ENCODE data around the gene EIF4EBP2. TPM values are rescaled to one million over a fixed set of nuclear protein-coding genes. Genes with fewer than 3 reads are reported as not detected.
A peak's percentile ranks its signal among the peaks of the same experiment; 100 is the strongest.

Gene EIF4EBP2
- total and polyA plus RNA-seq, 2 experiments from 2014 or later, result 18.2 to 34.8 TPM

DNA sequence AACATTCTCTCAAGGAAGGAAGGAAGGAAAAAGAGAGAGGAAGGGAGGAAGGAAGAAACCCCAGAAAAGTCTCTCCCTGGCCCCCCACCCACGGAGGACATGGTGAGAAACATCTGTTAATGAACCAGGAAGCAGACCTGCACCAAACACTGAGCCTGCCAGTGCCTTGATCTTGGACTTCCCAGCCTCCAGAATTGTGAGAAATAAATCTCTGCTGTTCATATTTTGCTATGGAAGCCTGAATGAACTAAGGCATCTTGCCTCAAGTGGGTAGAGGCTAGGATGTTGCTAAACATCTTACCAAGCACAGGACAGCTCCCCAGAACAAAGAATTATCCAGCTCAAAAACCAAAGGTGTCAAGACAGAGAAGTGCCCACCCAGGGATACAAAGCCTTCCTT is 40.7 kb upstream of the EIF4EBP2 start:
- in situ Hi-C loops (cut with MboI), result loop anchor here (5.0 kb wide), 1 partner anchor 146 kb away; no protein-coding TSS in a partner anchor
- Histone ChIP-seq H3K27me3 (replicated peaks; ENCODE audit: insufficient read depth) (no peaks in the 10 kb centered on the region), H3K36me3 (ENCODE audit: low read depth) (no peaks in the 10 kb centered on the region), H4K20me1 (ENCODE audit: insufficient read depth) (no peaks in the 10 kb centered on the region), H3K4me3 (no peak overlapping the region), H3K9ac (peak overlapping the region; percentile 72), H3K4me1 (ENCODE audit: insufficient read depth) (peaks cover 9% of the 10 kb centered on the region), H3F3A (ENCODE audit: insufficient read depth) (0 out of 2 replicates have a peak, but pooled peaks cover 4% of the 10 kb centered on the region), H3K79me2 (ENCODE audit: insufficient read depth) (no peaks in the 10 kb centered on the region), H3K4me2 (ENCODE audit: unreplicated experiment) (no peak overlapping the region), H2AFZ (peak overlapping the region; percentile 79), H3K9me2 (ENCODE audit: insufficient read depth) (no peaks in the 10 kb centered on the region), H3K27ac (peak overlapping the region; percentile 84), H3K9me3 (ENCODE audit: low read depth) (no peaks in the 10 kb centered on the region)
- DNase-seq, result no peak
- WGBS, 2 experiments (ENCODE audit: low coverage in 1 of 2, low lambda C conversion rate in 2 of 2, missing lambda C conversion rate in 2 of 2), result 0 to 13% methylated on average over 1 of the region's 1 CpG
- TF ChIP-seq EZH2 (IDR thresholded peaks at IDR 0.05; ENCODE audit: insufficient read depth, poor library complexity, severe bottlenecking) (no peak), EZH2phosphoT487 (IDR thresholded peaks at IDR 0.05; ENCODE audit: insufficient read depth, low read depth) (no peak)

DNA sequence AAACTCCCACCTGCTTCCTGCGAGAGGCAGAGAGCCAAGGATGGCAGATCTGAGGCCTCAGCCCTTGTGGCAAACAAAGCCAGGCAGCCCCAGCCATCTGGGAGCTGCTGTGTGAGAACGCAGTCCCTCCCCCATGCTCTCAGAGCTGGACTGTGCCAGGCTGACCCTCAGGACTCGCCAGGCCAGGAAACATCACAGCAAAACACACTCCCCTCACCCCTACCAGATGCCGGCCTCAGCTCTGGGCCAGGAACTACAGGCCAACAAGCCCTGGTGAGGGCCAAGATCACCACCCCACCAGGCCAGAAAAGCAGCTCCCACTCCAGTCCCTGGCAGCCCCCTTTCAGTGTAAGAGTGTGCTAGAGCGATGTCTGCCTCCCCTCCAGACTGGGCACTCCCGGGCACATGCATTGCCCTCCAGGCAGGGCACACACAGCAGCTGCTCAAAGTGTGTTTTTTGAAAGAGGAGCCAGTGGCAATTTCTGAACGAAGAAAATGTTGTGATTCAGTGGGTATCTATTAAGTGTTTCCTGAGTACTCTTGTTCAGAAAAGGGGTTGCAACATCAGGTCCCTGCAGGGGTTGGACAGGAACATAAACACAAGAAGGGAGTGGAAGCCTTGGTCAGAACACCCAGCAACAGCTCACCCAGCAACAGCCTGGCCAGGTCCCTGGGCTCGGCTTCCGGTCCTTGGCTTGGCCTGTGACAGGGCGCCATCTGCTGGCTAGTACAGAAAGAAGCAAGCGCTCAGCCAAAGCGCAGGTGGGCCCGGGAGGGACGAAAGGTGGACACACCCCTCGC is 39.8 kb upstream of the EIF4EBP2 start:
- H3K27ac ChIP-seq, result peak overlapping the region; percentile 84
- WGBS, 2 experiments (ENCODE audit: low coverage in 1 of 2, low lambda C conversion rate in 2 of 2, missing lambda C conversion rate in 2 of 2), result 3 to 6% methylated on average over 13 to 15 of the region's 15 CpGs
- peak overlapping the region; percentile 72 for H3K9ac ChIP-seq
- peak; percentile 98 for DNase-seq
- H3K9me2 ChIP-seq (ENCODE audit: insufficient read depth), result no peaks in the 10 kb centered on the region
- TF ChIP-seq EZH2phosphoT487 (IDR thresholded peaks at IDR 0.05; ENCODE audit: insufficient read depth, low read depth) (no peak), EZH2 (IDR thresholded peaks at IDR 0.05; ENCODE audit: insufficient read depth, poor library complexity, severe bottlenecking) (no peak)
- H3K4me2 ChIP-seq (ENCODE audit: unreplicated experiment), result peak overlapping the region; percentile 49
- H3F3A ChIP-seq (ENCODE audit: insufficient read depth), result 0 out of 2 replicates have a peak, but pooled peaks cover 4% of the 10 kb centered on the region
- no peak overlapping the region for H3K4me3 ChIP-seq
- no peaks in the 10 kb centered on the region for H3K36me3 ChIP-seq (ENCODE audit: low read depth)
- no peaks in the 10 kb centered on the region for H3K27me3 ChIP-seq (replicated peaks; ENCODE audit: insufficient read depth)
- peaks cover 9% of the 10 kb centered on the region for H3K4me1 ChIP-seq (ENCODE audit: insufficient read depth)
- in situ Hi-C loops (cut with MboI), result loop anchor here (5.0 kb wide), 1 partner anchor 147 kb away; no protein-coding TSS in a partner anchor
- no peaks in the 10 kb centered on the region for H3K9me3 ChIP-seq (ENCODE audit: low read depth)
- no peaks in the 10 kb centered on the region for H3K79me2 ChIP-seq (ENCODE audit: insufficient read depth)
- peak overlapping the region; percentile 79 for H2AFZ ChIP-seq
- H4K20me1 ChIP-seq (ENCODE audit: insufficient read depth), result no peaks in the 10 kb centered on the region

DNA sequence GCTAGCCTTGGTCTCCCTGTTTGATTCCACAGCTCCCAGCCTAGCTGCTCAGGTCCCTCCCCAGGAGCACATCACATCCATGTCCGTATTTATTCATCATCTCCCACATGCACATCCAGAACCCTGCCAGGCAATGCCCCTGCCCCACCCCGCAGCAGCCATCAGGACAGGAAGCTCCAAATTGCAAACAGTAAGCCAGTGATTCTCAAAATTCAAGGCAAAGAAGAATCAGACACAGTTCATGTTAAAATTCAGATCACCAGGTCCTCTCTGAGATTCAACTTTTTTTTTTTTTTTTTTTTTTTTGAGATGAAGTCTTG is 39.2 kb upstream of the EIF4EBP2 start:
- no peaks in the 10 kb centered on the region for H3K27me3 ChIP-seq (replicated peaks; ENCODE audit: insufficient read depth)
- H3K9me3 ChIP-seq (ENCODE audit: low read depth), result no peaks in the 10 kb centered on the region
- H3F3A ChIP-seq (ENCODE audit: insufficient read depth), result 0 out of 2 replicates have a peak, but pooled peaks cover 4% of the 10 kb centered on the region
- H3K79me2 ChIP-seq (ENCODE audit: insufficient read depth), result no peaks in the 10 kb centered on the region
- H3K4me2 ChIP-seq (ENCODE audit: unreplicated experiment), result no peak overlapping the region
- H3K4me1 ChIP-seq (ENCODE audit: insufficient read depth), result peaks cover 9% of the 10 kb centered on the region
- H3K27ac ChIP-seq, result no peak overlapping the region
- H3K4me3 ChIP-seq, result no peak overlapping the region
- in situ Hi-C loops (cut with MboI), result loop anchor here (5.0 kb wide), 1 partner anchor 147 kb away; no protein-coding TSS in a partner anchor
- no peak overlapping the region for H2AFZ ChIP-seq
- H3K36me3 ChIP-seq (ENCODE audit: low read depth), result no peaks in the 10 kb centered on the region
- no peaks in the 10 kb centered on the region for H4K20me1 ChIP-seq (ENCODE audit: insufficient read depth)
- WGBS, 2 experiments (ENCODE audit: low coverage in 1 of 2, low lambda C conversion rate in 2 of 2, missing lambda C conversion rate in 2 of 2), result 2 to 3% methylated on average over 2 of the region's 2 CpGs
- H3K9me2 ChIP-seq (ENCODE audit: insufficient read depth), result no peaks in the 10 kb centered on the region
- no peak for DNase-seq
- TF ChIP-seq EZH2 (IDR thresholded peaks at IDR 0.05; ENCODE audit: insufficient read depth, poor library complexity, severe bottlenecking) (no peak), EZH2phosphoT487 (IDR thresholded peaks at IDR 0.05; ENCODE audit: insufficient read depth, low read depth) (no peak)
- no peak overlapping the region for H3K9ac ChIP-seq

DNA sequence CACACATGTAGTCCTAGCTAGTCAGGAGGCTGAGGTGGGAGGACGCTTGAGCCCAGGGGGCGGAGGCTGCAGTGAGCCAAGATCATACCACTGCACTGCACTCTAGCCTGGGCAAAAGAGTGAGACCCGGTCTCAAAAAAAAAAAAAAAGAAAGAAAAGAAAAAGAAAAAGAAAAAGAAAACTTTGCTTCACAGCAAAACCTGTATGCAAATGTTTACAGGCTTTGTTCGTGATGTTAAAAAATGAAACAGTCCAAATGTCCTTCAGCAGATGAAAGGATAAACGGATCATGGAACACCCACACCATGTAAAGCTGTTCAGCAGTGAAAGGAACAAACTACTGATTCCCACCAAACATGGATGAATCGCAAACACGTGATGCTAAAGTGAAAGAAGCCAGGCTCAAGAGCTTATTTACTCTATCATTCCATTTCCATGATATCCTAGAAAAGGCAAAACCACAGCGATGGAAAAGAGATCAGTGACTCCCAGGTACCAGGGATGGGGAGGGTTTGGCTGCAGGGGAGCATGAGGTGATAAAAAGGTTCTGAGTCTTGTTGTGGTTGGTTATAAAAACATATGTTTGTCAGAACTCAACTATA is 36.6 kb upstream of the EIF4EBP2 start:
- Histone ChIP-seq H3K36me3 (ENCODE audit: low read depth) (no peaks in the 10 kb centered on the region), H3K9me2 (ENCODE audit: insufficient read depth) (no peaks in the 10 kb centered on the region), H3K9ac (no peak overlapping the region), H3K79me2 (ENCODE audit: insufficient read depth) (no peaks in the 10 kb centered on the region), H2AFZ (no peak overlapping the region), H3K4me3 (no peak overlapping the region), H3K4me1 (ENCODE audit: insufficient read depth) (peaks cover 9% of the 10 kb centered on the region), H3F3A (ENCODE audit: insufficient read depth) (0 out of 2 replicates have a peak, but pooled peaks cover 4% of the 10 kb centered on the region), H3K27me3 (replicated peaks; ENCODE audit: insufficient read depth) (no peaks in the 10 kb centered on the region), H3K9me3 (ENCODE audit: low read depth) (no peaks in the 10 kb centered on the region), H3K27ac (no peak overlapping the region), H4K20me1 (ENCODE audit: insufficient read depth) (no peaks in the 10 kb centered on the region), H3K4me2 (ENCODE audit: unreplicated experiment) (no peak overlapping the region)
- DNase-seq, result peak; percentile 80
- in situ Hi-C loops (cut with MboI), result no loop called here
- TF ChIP-seq EZH2 (IDR thresholded peaks at IDR 0.05; ENCODE audit: insufficient read depth, poor library complexity, severe bottlenecking) (no peak), EZH2phosphoT487 (IDR thresholded peaks at IDR 0.05; ENCODE audit: insufficient read depth, low read depth) (no peak)
- 55 to 63% methylated on average over 8 of the region's 8 CpGs for WGBS, 2 experiments (ENCODE audit: low coverage in 1 of 2, low lambda C conversion rate in 2 of 2, missing lambda C conversion rate in 2 of 2)

All from GM23248 (cell line).